DMS53 treated with DMSO at 0.1 percent for 48 hours (cell line): ENCODE results near the gene GABRR3.

Experiments used
- DNase-seq: peaks from one replicate; lab custom pipeline; 2025; ENCODE audit not compliant: unreplicated experiment; lab: John Stamatoyannopoulos, UW

GABRR3 gene

DNA sequence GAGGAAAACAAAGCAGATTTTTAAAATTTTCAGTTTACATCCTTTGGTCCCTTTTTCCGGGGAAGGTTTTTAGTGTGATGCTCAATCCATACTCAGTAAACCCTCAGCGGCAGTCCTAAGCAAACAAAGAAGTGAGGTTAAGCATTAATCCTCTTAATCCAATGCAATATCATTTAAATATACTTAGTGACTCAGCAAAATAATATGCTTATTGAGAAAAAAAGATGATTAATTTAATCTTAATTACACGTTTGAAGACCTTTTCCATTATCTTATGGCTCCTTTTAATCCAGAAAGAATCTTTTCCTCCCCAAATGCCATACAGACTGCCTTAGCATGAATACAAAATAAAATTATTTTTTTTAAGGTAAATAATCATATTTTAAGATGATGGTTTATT is at the start of gene GABRR3:
TSS of gene GABRR3 (minus strand) at position 108 of the 400 bp plus-strand sequence. CDS start 328 bp downstream, outside the sequence.
- DNase-seq: no peak

DNA sequence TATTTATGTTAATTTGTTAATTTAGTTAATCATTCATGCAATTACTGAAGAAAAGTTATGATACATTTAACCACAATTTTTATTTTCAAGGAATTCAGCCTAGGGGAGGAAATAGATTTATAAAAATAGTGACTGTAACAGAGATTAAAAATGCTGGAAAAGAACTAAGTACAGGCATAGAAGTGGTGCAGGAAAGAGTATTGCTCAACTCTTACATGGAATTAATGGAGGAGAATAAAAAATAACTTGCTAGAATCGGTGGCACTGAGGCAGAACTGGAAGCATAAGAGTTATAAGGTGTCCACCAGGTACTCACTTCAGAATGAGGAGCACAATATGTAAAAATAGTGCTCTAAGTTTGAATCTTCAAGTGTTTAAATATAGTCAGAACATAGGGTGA is 38.4 kb upstream of the GABRR3 start:
- DNase-seq: no peak

DNA sequence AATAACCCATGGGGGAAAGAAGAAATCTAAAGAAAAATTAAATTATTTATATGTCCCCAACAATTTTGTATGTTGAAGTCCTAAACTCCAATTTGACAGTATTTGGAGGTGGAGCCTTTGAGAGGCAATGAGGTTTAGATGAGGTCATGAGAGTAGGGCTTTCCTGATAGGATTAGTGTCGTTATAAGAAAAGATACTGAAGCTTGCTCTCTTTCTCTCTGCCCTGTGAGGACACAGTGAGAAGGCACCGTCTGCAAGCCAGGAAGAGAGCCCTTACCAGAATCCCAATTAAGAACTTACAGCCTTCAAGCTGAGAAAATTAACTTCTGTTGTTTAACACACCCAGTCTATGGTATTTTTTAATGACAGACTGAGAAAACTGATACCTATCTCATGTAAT is 35.7 kb upstream of the GABRR3 start:
- DNase-seq: no peak

DNA sequence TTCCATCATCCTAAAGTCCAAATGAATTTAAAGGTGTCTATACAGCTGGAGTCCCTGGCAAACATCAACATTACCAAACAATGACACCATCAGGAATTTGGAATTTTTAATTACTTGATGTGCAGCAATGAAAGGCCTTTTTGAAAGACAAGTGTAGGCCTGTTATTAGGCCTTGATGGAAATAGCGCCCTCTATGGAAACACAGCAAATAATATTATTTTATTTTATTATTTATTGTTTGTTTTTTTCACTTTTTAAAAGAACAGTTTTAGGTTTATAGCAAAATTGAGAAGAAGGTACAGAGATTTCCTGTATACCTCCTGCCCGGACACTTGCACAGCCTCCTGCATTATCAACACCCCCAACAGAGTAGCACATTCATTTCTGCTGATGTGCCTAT is 33.7 kb upstream of the GABRR3 start:
- DNase-seq: no peak

DNA sequence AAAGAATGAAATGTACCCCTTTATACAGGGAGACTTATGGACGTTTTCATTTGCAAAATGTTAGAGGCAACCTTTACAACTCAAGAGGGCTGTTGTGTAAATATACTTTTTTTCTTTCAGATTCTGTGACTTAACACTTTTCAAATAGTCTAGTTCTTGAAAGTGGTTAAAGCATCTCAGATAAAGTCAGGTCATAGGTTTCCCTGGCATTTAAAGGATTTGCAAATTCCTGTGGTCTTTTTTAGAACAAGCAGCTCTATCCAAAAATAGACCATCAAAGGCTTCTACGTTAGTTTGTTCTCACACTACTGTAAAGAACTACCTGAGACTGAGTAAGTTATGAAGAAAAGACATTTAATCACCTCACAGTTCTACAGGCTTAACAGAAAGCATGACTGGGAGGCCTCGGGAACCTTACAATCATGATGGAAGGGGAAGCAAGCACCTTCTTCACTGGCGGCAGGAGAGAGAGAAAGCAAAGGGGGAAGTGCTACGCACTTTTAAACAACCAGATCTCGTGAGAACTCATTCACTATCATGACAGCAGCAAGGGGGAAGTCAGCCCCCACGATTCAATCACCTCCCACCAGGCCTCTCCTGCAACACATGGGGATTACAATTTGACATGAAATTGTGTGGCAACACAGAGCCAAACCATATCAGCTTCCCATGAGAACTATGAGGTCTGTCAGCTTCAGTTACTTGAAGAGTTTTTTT is 23.3 kb upstream of the GABRR3 start:
- DNase-seq: no peak

DNA sequence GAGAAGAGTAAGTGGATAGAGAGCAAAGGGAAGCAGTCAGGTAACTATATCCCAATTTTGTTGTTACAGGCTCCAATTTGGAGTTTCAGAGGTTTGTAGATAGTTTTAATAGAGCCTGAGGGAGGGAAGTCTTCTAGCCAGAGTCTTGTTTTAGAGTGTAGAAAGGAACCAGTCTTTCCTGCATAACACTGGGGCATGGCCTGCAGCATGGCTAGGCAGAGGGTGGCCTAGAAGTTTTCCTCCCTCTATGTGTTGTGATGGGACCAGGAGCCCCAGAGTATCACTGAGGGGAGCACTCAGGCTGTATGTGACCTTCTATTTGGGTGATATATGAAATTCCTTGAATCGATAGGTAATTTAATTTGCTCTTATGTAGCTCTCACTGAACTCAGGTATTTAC is 22.5 kb upstream of the GABRR3 start:
- no peak for DNase-seq

DNA sequence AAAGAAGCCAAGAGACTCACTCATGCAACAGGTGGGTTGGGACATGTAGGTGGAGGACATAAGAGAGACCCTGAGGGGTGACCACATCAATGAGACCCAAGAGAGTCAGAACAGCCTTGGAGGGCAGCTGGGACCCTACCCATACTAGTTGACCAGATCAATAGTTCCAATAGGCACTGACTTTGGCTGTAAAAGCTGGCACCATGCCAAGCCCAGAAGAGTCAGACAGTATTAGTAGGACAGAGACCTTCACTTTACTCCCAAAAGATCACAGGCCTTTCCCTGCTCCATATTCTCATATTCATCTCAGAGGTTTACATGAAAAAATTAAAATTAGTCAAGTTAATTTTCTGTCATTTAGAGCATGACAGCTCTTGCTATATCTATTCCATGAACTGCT is 20.9 kb upstream of the GABRR3 start:
- DNase-seq: no peak

DNA sequence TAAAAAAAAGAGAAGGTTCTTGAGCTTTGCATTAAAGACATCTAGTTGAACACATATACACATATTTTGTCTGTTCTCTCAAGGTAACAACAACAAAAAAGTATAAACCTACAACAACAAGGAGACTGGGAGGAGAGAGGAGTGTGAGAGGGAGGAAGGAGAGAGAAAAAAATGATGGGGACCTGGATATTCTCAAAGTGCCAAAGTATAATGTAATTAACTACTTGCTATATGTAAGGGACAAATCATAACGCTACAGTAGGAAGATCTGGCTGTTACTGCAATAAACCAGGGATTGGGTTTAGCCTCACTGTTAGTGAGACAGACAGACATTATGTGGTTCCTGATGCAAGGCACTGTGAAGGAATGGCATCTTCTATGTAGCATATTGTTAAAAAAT is 14.2 kb upstream of the GABRR3 start:
- DNase-seq: no peak

DNA sequence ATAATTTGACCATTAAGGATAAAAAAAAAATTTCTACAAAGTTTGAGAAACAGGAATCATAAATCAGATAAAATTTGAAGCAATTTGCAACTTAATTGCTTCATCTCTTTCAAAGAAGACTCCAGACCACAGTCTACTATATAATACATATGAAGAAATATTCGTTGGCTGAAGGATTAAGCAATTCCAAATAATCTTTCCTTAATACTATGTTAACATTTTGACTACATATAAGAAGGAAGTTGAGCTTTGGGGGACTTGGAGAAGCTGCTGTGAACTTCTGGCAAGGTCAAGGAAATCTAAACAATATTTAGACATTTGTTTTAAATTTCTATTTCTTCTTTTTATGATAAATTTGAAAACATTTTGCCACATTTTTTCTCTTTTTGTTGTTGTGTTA is 13.5 kb upstream of the GABRR3 start:
- no peak for DNase-seq

DNA sequence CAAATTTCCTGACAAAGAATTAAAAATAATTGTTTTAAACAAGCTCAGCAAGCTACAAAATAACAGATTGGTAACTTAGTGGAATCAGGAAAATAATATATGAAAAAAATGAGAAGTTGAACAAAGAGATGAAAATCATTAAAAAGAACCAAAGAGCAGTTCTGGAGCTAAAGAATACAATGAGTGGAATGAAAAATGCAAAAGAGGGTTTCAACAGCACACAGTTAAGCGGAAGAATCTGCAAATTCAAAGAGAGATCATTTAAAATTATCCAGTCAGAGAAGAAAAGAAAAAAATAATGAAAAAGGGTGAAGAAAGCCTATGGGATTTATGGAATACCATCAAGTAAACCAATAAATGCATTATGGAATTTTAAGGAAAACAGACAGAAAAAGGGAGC is 6.2 kb upstream of the GABRR3 start:
- DNase-seq: no peak

DNA sequence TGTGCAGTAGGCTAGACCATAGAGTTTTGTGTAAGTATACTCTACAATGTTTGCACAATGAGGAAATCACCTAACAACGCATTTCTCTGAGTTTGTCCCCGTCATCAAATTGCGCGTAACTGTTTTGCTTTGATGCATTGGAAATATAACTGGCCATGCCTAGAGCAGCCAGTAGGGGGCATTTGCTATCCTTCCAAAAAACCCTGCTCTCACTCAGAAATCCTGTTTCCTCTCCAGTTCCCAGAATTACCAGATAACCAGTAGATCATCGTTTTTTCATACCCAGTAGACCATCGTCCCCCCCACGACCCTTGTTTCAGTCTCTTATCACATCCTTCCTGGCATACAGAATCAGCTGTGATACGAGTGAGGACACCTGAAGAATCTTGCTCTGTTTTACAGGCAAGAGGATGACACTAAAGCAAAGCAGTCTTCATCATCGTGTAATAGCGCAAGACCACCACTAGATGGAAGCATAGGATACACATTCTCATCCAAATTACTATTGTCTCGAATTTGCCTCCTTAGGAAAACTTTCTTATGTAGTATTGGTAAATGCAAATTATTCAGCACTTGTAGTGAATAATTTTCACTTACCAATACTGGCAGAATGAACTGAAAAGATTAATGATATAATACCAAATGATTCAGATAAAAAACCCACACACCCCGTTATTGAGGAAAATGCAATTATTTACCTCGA is 4.4 kb upstream of the GABRR3 start:
- DNase-seq: peak; percentile 89

DNA sequence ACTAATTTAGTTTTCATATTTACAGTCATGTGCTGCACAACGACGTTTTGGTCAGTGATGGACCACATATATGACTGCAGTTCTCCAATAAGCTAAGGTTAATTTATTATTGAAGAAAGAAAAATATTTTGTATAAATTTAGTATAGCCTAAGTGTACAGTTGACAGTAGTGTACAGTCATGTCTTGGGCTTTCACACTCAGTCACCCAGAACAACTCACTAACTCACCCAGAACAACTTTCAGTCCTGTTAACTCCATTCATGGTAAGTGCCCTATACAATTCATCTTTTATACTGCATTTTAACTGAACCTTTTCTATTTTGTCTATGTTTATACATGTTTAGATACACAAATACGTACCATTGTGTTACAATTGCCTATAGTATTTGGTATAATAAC is 3.8 kb upstream of the GABRR3 start:
- no peak for DNase-seq

DNA sequence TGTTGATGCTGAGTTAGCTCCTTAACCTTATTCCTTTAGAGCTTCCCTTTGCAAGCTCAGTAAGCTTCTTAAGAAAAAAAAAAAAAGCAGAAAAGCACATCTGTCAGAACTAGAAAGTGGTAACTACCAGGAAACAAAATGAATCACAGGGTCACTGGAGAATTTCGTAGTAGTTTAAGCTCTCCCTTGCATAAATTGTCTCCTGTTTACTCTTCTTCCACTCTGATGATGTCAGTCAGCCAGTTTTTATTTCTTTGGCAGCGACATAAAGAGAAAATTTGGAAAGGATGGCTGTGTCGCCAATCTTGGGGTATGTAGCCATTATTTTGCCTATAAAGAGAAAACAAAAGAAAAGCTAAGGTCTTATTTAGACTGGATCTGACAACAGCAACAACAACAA is 3.2 kb upstream of the GABRR3 start:
- no peak for DNase-seq

DNA sequence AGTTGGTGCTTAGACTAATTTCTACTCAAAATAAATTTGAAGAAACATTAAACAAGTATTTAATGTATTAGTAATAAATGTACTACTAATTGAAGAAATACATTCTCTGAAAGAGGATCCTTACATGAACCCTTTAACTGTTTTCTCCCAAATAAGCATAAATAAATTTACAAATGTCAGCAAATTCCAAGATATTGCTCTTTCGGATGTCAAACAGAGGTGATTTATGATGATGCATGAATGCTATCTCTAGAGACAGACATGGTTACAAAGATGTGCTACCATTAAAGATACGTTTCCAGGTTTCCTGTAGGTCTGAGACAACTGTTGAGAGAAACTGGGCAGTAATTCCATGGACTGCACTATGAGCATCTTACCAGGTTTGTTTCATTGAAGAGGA is 629 bp downstream of the GABRR3 start:
- DNase-seq: no peak

DNA sequence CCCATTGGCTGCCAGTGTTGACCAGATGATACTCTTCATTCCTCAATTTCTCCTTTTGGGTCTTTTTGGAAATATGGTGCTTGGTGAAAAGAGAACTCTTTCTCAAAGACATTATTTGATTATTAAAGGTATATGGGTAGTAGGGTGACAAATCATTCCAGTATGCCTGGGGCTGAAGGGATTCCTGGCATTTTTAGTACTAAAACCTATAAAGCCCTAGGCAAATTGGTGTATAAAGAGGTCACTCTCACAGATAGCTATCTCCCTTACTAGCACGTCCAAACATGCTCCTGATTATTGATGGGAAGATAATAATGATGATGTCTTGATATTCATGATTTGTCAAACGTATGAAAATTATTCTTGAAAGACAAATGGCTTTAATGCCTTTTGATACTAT is 1.1 kb downstream of the GABRR3 start:
- DNase-seq: no peak

DNA sequence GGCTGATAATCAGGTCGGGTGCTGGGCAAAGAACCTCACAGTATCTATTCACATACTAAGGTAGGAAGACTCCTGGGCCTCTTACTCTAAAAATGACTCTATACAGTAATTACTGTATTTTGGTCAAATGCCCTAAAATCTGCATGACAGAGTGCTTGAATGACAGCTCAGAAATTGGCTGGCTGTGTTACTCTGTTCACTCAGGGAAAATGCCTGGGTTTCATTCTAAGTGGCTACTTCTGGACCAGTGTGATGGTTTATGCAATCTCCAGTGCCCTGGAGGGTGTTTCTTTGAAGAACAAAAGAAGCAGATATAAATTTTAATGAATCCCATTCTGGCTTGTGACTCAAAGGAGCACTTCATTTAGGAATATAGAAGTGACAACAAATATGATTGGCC is 2.2 kb downstream of the GABRR3 start:
- DNase-seq: no peak

DNA sequence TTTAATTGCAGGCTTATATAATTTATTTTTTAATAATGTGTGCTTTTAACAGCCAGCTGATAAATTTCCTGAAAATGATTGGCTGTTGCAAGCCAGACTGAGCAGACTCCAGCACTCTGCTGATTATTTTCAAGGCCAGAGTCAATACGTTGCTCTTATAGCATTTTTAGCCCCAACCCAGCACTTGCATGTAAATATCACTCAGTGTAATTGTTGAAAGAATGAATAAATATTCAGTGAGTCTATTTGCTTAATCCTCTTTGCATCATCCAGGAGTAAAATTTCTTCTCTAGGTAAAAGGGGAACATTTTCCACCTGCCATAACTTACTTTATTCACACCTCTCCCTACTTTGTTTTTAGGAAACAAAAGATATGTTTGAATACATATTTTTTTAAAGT is 2.9 kb downstream of the GABRR3 start:
- no peak for DNase-seq

DNA sequence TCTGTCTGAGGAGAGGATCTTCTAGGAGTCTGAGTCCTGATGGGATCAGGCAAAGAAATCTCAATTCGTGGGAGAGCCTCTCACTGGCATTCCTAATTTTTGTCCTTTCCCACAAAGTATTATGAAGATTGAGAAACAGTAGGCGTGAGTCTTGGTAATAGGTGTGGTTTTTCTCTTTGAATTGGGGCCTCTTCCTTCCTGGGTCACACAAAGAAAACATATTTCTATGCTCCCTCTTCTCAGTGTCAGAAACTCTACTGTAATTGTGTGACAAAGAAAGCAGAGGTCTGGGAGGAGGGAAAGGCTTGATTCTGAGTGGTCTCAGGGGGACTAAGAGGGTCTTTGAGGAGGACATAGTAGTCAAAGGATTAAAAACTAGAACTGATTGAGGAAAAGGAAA is 6.0 kb downstream of the GABRR3 start:
- no peak for DNase-seq

DNA sequence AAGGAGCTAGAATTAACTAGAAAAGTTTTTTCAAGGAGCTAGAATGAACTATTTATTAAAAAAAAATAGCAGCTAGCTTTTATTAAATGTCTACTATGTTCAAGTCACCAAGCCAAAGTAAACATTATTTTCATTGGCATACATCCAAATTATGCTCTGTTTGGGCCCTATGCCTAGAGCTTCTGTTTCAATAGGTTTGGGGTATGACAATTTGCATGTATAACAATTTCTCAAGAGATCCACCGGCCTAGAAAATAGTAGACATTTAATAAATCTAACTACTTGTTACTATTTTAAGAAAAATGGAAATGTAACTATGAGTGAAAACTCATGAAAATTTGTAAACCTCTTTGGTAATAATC is 8.0 kb downstream of the GABRR3 start:
- DNase-seq: no peak

DNA sequence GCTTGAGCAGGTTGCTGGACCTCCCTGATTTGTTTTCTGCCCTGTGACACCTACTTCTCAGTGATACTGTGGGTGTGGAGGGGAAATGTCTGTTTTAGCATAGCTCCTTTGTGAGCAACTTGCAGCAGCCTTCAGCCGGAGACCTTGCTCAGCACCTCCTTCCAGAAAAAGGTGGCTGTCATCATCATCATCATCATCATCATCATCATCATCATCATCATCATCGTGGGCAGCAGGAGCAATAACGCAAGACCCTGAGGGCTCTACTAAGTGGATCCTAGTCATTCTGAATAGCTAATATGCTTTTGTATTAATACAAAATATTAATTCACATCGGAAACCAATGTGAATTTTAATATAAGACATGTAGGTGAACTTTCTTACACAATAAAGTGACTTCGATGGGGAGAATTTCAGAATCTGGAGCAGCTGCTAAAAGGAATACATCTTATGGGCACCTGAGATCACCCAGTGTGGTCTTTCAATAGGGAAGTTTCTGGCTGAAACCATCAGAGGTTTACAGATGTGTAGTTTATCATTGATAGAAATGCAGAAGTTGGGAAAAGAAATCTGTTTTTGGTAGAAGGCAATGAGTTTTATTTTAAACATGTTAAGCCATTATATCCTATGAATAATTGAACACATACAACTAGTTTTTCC is 8.6 kb downstream of the GABRR3 start:
- DNase-seq: no peak

DNA sequence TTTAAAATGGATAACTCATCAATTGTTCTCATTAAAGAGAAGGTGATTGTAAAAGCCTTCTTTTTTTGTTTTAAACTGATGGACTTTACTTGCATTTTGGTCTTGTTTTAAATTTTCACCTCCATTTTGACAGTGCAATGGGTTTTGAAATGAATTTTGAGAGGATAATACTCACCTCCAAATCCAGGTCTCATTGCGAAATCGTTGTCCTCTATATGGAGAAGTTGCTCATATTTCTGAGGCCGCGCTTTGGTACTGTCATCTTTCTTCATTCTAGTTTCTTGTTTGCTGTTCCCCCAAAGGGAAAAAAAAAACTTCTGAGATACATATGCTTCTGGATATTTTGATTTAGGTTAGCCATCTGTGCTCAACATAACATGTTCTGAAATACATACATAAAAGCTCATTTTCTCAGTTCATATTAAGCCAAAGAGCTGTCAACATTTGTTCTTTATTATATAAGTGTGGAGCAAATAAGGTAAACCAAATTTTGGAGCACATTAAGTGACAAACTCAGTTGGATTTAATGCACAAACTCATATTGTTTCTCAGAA is 9.6 kb downstream of the GABRR3 start:
- DNase-seq: no peak
